Choroid plexus epithelial cell (primary cell): ENCODE data around the gene PLXNA2.
A peak's percentile ranks its signal among the peaks of the same experiment; 100 is the strongest.

Source experiments
- DNase-seq: peaks from one replicate; pipeline ENCODE4 v3.0.0-alpha.2; 2010; ENCODE audit warnings: low read depth
- H3K4me3 ChIP-seq: 2 replicates; pipeline ENCODE4 v1.5.1; 2011; ENCODE audit warnings: low read depth, mild to moderate bottlenecking, control low read depth, low read length, moderate library complexity
- TF ChIP-seq, protein P1 (sequence below): conservative IDR thresholded peaks from 2 replicates; pipeline ENCODE4 v1.5.1; 2011; ENCODE audit warnings: low read depth, mild to moderate bottlenecking, control low read depth, inconsistent platforms, low read length, moderate library complexity

The PLXNA2 gene

DNA sequence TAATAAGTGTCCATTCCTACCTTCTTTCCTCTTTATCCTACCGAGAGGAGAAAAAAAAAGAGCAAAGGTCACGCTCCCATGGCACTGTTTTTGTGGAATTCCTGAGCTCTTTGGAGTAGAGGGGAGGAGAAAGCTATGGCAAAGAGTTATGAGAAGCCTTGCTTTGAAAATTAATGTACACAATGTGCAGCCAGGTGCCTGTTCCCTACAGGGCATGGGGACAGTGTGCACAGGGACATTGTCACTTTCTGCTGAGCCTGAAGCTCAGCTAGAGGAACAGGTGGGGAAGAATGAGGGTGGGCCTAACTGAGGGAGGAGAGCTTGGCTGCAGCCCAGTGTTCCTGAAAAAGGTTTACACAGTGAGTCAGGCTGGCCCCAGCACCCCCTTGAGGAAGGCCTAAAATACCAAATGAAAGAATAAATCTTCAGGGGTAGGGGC, 66.1 kb downstream of the PLXNA2 start:
- no peak for DNase-seq
- TF ChIP-seq, protein P1, sequence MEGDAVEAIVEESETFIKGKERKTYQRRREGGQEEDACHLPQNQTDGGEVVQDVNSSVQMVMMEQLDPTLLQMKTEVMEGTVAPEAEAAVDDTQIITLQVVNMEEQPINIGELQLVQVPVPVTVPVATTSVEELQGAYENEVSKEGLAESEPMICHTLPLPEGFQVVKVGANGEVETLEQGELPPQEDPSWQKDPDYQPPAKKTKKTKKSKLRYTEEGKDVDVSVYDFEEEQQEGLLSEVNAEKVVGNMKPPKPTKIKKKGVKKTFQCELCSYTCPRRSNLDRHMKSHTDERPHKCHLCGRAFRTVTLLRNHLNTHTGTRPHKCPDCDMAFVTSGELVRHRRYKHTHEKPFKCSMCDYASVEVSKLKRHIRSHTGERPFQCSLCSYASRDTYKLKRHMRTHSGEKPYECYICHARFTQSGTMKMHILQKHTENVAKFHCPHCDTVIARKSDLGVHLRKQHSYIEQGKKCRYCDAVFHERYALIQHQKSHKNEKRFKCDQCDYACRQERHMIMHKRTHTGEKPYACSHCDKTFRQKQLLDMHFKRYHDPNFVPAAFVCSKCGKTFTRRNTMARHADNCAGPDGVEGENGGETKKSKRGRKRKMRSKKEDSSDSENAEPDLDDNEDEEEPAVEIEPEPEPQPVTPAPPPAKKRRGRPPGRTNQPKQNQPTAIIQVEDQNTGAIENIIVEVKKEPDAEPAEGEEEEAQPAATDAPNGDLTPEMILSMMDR = peak; percentile 7
- no peak overlapping the region for H3K4me3 ChIP-seq

- TF ChIP-seq, protein P1 = no peak
- DNase-seq = no peak
Measured at GRCh38 chr1:208177656-208178055, 66.5 kb downstream of the PLXNA2 start.

GRCh38 chr1:208176649-208177048, 67.5 kb downstream of the PLXNA2 start:
- TF ChIP-seq, protein P1 = no peak
- H3K4me3 ChIP-seq = no peak overlapping the region
- DNase-seq = no peak

More at GRCh38 chr1:208177656-208178055, 66.5 kb downstream of the PLXNA2 start:
- no peak overlapping the region for H3K4me3 ChIP-seq

GRCh38 chr1:208175508-208175895, 68.7 kb downstream of the PLXNA2 start:
- no peak for DNase-seq
- H3K4me3 ChIP-seq = no peak overlapping the region
- TF ChIP-seq, protein P1 = no peak

DNA sequence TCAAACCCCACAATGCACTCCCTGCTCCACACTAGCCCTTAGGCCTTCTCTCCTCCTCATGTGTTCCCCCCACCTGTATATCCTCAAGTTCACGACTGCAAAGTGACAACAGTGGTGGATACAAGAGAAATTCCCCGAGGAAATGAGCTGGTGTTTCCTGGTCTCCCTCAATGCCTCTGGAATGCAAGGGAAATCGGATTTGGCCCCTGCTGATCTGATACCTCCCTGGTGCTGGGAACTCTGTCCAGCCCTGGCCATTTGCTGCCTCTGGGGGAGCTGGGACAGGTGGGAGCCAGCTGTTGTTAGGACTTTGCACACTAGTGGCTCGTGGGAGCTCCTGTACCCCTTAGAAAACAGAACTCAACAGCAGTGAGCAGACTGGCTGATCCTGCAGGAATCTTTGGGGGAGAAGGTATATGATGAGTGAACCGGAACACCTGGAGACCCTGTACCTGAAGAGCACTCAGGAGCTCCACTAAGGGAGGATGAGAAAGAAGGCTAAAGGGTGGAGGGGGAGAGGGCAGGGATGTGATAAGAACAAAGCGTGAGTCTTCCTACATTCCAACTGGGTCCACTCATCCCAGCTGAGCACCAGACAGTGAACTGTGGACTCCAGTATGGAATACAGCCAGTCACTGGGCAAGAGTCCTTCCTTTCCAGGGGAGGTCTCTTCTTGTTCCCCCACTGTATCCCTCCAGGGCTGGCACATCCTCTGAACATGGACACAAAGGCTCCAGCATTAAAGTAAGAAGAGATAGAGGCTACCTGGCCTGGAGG, 69.3 kb downstream of the PLXNA2 start:
- TF ChIP-seq, protein P1 = no peak
- H3K4me3 ChIP-seq = no peak overlapping the region
- no peak for DNase-seq

DNA sequence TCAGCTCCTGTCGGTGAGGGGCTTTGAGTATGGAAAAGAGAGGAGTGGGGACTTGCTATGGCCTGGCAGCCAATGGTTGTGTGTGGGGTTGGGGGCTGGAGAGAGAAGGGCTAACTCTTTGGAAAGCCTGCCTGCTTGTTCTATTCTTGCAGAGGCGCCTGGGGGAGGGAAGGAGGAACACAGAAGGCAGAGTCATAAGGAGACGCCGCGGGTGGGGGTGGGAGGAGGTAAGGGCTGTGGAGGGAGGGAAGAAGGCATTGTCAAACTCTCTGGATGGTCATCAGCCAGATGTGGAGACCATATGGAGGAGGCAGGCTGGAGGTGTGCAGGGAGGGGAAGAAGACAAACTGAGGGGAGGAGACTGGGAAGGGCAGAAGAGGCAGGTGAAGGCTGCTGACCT, 70.0 kb downstream of the PLXNA2 start:
- no peak for DNase-seq
- TF ChIP-seq, protein P1 = no peak
- no peak overlapping the region for H3K4me3 ChIP-seq

- H3K4me3 ChIP-seq = no peak overlapping the region
- TF ChIP-seq, protein P1 = no peak
- no peak for DNase-seq
Measured at GRCh38 chr1:208173749-208174148, 70.4 kb downstream of the PLXNA2 start.
